IgD-negative memory B cell (primary cell): Measurements from ENCODE around the gene TMCC1. TPM values are rescaled to one million over a fixed set of nuclear protein-coding genes. Genes with fewer than 3 reads are reported as not detected.

Experiments
- H3K27ac Mint-ChIP-seq, 3 donors: one replicate each; pipeline ENCODE4 v1.8.0; 2020 to 2022; ENCODE audit warnings: mild to moderate bottlenecking in 3 of 3, mixed read lengths in 3 of 3, moderate library complexity in 1 of 3
- H3K27me3 Mint-ChIP-seq: one replicate; pipeline ENCODE4 v1.8.0; 2021; ENCODE audit warnings: mixed read lengths
- H3K36me3 Mint-ChIP-seq: one replicate; pipeline ENCODE4 v1.8.0; 2020; ENCODE audit warnings: mild to moderate bottlenecking, mixed read lengths
- H3K4me1 Mint-ChIP-seq, 3 donors: one replicate each; pipeline ENCODE4 v1.8.0; 2020 to 2022; ENCODE audit warnings: mixed read lengths in 3 of 3, mild to moderate bottlenecking in 1 of 3
- H3K4me3 Mint-ChIP-seq, 4 donors: one replicate each; pipeline ENCODE4 v1.8.0; 2020 to 2022; ENCODE audit warnings: mild to moderate bottlenecking in 4 of 4, mixed read lengths in 4 of 4, moderate library complexity in 3 of 4
- H3K9me3 Mint-ChIP-seq, 3 donors: one replicate each; pipeline ENCODE4 v1.8.0; 2020 to 2021; ENCODE audit warnings: mixed read lengths in 3 of 3, mild to moderate bottlenecking in 1 of 3
- polyA plus RNA-seq: library from polyadenylated mRNA; unstranded; fragments of 300-500 nt; fragmentation: Illumina TruSeq; gene quantifications from one replicate; pipeline ENCODE4 v1.2.3, GENCODE V29; 2021

The TMCC1 gene
- polyA plus RNA-seq, 1 donor from 2014 or later = 8.2 TPM

GRCh38 chr3:129672412-129672811 is 221.1 kb downstream of the TMCC1 start:
- H3K27me3 Mint-ChIP-seq = no peaks in the 10 kb centered on the region
- H3K4me3 Mint-ChIP-seq = no peak overlapping the region
- peaks cover 5 to 12% (median 10%) of the 10 kb centered on the region in 3 donors for H3K4me1 Mint-ChIP-seq

GRCh38 chr3:129665024-129665768 is 228.3 kb downstream of the TMCC1 start:
- Mint-ChIP-seq H3K36me3 (peaks cover 4% of the 10 kb centered on the region), H3K9me3 (no peaks in the 10 kb centered on the region), H3K27me3 (no peaks in the 10 kb centered on the region), H3K4me3 (no peak overlapping the region), H3K27ac (no peak overlapping the region), H3K4me1 (peaks cover 0 to 7% (median 3%) of the 10 kb centered on the region in 3 donors)

More at GRCh38 chr3:129672412-129672811, 221.1 kb downstream of the TMCC1 start:
- H3K36me3 Mint-ChIP-seq = peaks cover 12% of the 10 kb centered on the region
- no peaks in the 10 kb centered on the region for H3K9me3 Mint-ChIP-seq
- peak overlapping the region in 1 of 3 donors; percentile 65 for H3K27ac Mint-ChIP-seq

GRCh38 chr3:129663930-129664646 is 229.4 kb downstream of the TMCC1 start:
- H3K4me3 Mint-ChIP-seq = no peak overlapping the region
- H3K36me3 Mint-ChIP-seq = peaks cover 1% of the 10 kb centered on the region
- peaks cover 3 to 12% (median 5%) of the 10 kb centered on the region in 3 donors for H3K4me1 Mint-ChIP-seq
- no peaks in the 10 kb centered on the region for H3K27me3 Mint-ChIP-seq
- H3K27ac Mint-ChIP-seq = no peak overlapping the region
- H3K9me3 Mint-ChIP-seq = no peaks in the 10 kb centered on the region

- Mint-ChIP-seq H3K27me3 (no peaks in the 10 kb centered on the region), H3K27ac (no peak overlapping the region), H3K9me3 (no peaks in the 10 kb centered on the region), H3K4me3 (no peak overlapping the region), H3K4me1 (peaks cover 3 to 17% (median 7%) of the 10 kb centered on the region in 3 donors), H3K36me3 (peaks cover 1% of the 10 kb centered on the region)
Measured at GRCh38 chr3:129663045-129663446, 230.5 kb downstream of the TMCC1 start.

GRCh38 chr3:129662191-129662608 is 231.3 kb downstream of the TMCC1 start:
- H3K4me3 Mint-ChIP-seq = no peak overlapping the region
- H3K27ac Mint-ChIP-seq = no peak overlapping the region
- peaks cover 3 to 19% (median 7%) of the 10 kb centered on the region in 3 donors for H3K4me1 Mint-ChIP-seq
- no peaks in the 10 kb centered on the region for H3K27me3 Mint-ChIP-seq
- H3K36me3 Mint-ChIP-seq = peaks cover 1% of the 10 kb centered on the region
- no peaks in the 10 kb centered on the region for H3K9me3 Mint-ChIP-seq

- Mint-ChIP-seq H3K27ac (no peak overlapping the region), H3K36me3 (peaks cover 1% of the 10 kb centered on the region), H3K9me3 (no peaks in the 10 kb centered on the region), H3K27me3 (no peaks in the 10 kb centered on the region), H3K4me1 (peaks cover 3 to 19% (median 7%) of the 10 kb centered on the region in 3 donors), H3K4me3 (no peak overlapping the region)
Measured at GRCh38 chr3:129661766-129662165, 231.7 kb downstream of the TMCC1 start.

- H3K9me3 Mint-ChIP-seq = no peaks in the 10 kb centered on the region
- peaks cover 3 to 13% (median 6%) of the 10 kb centered on the region in 3 donors for H3K4me1 Mint-ChIP-seq
- H3K4me3 Mint-ChIP-seq = no peak overlapping the region
- peaks cover 4% of the 10 kb centered on the region for H3K36me3 Mint-ChIP-seq
- no peak overlapping the region for H3K27ac Mint-ChIP-seq
- no peaks in the 10 kb centered on the region for H3K27me3 Mint-ChIP-seq
Measured at GRCh38 chr3:129658110-129658843, 235.2 kb downstream of the TMCC1 start.

GRCh38 chr3:129657261-129658046 is 236.1 kb downstream of the TMCC1 start:
- Mint-ChIP-seq H3K9me3 (no peaks in the 10 kb centered on the region), H3K4me1 (peaks cover 3 to 11% (median 6%) of the 10 kb centered on the region in 3 donors), H3K27ac (no peak overlapping the region), H3K27me3 (no peaks in the 10 kb centered on the region), H3K4me3 (no peak overlapping the region), H3K36me3 (peaks cover 4% of the 10 kb centered on the region)

GRCh38 chr3:129656659-129657247 is 236.8 kb downstream of the TMCC1 start:
- no peak overlapping the region for H3K27ac Mint-ChIP-seq
- peaks cover 3 to 11% (median 6%) of the 10 kb centered on the region in 3 donors for H3K4me1 Mint-ChIP-seq
- H3K36me3 Mint-ChIP-seq = peaks cover 4% of the 10 kb centered on the region
- no peaks in the 10 kb centered on the region for H3K27me3 Mint-ChIP-seq
- H3K4me3 Mint-ChIP-seq = no peak overlapping the region
- H3K9me3 Mint-ChIP-seq = no peaks in the 10 kb centered on the region

- Mint-ChIP-seq H3K4me1 (peaks cover 3 to 11% (median 6%) of the 10 kb centered on the region in 3 donors), H3K36me3 (peaks cover 4% of the 10 kb centered on the region), H3K27me3 (no peaks in the 10 kb centered on the region), H3K4me3 (no peak overlapping the region), H3K27ac (no peak overlapping the region), H3K9me3 (no peaks in the 10 kb centered on the region)
Measured at GRCh38 chr3:129655291-129655700, 238.2 kb downstream of the TMCC1 start.

GRCh38 chr3:129654131-129654530 is 239.4 kb downstream of the TMCC1 start:
- peaks cover 2% of the 10 kb centered on the region for H3K36me3 Mint-ChIP-seq
- no peak overlapping the region for H3K27ac Mint-ChIP-seq
- no peak overlapping the region for H3K4me3 Mint-ChIP-seq
- H3K27me3 Mint-ChIP-seq = no peaks in the 10 kb centered on the region
- peaks cover 0 to 8% (median 4%) of the 10 kb centered on the region in 3 donors for H3K4me1 Mint-ChIP-seq
- H3K9me3 Mint-ChIP-seq = no peaks in the 10 kb centered on the region

GRCh38 chr3:129653019-129653418 is 240.5 kb downstream of the TMCC1 start:
- H3K4me3 Mint-ChIP-seq = no peak overlapping the region
- no peaks in the 10 kb centered on the region for H3K9me3 Mint-ChIP-seq
- peaks cover 0 to 3% (median 1%) of the 10 kb centered on the region in 3 donors for H3K4me1 Mint-ChIP-seq
- H3K27ac Mint-ChIP-seq = no peak overlapping the region
- no peaks in the 10 kb centered on the region for H3K27me3 Mint-ChIP-seq
- peaks cover 6% of the 10 kb centered on the region for H3K36me3 Mint-ChIP-seq

- H3K36me3 Mint-ChIP-seq = peaks cover 6% of the 10 kb centered on the region
- H3K9me3 Mint-ChIP-seq = no peaks in the 10 kb centered on the region
- H3K27me3 Mint-ChIP-seq = no peaks in the 10 kb centered on the region
- no peak overlapping the region for H3K4me3 Mint-ChIP-seq
- peaks cover 0 to 2% (median 0%) of the 10 kb centered on the region in 3 donors for H3K4me1 Mint-ChIP-seq
- no peak overlapping the region for H3K27ac Mint-ChIP-seq
Measured at GRCh38 chr3:129651435-129652202, 241.9 kb downstream of the TMCC1 start.
